NCI-H460 (cell line): ENCODE data around the gene CPB2. TPM values are rescaled to one million over a fixed set of nuclear protein-coding genes. Genes with fewer than 3 reads are reported as not detected.

Experiments
- DNase-seq: peaks from one replicate; pipeline ENCODE4 v3.0.0-alpha.2; 2016; ENCODE audit warnings: low read depth; ENCODE audit errors: extremely low read depth
- total RNA-seq: library from RNA; depleted of rRNA; stranded (reverse); fragments of >200 nt; shearing (Covaris generic); gene quantifications from 2 replicates; pipeline ENCODE4 v1.2.3, GENCODE V29; 2014

Gene CPB2
- total RNA-seq, 1 experiment from 2014 or later, result not detected

GRCh38 chr13:46127358-46128023 lies 22.7 kb upstream of the CPB2 start:
- no peak for DNase-seq

GRCh38 chr13:46126552-46127357 lies 21.9 kb upstream of the CPB2 start:
- DNase-seq, result peak; percentile 76

GRCh38 chr13:46126056-46126455 lies 21.2 kb upstream of the CPB2 start:
- no peak for DNase-seq

- DNase-seq, result no peak
Measured at GRCh38 chr13:46124967-46125933, 20.4 kb upstream of the CPB2 start.

- no peak for DNase-seq
Measured at GRCh38 chr13:46124531-46124966, 19.7 kb upstream of the CPB2 start.

GRCh38 chr13:46122304-46122703 lies 17.5 kb upstream of the CPB2 start:
- DNase-seq, result no peak

GRCh38 chr13:46121597-46122163 lies 16.8 kb upstream of the CPB2 start:
- DNase-seq, result no peak

- DNase-seq, result no peak
Measured at GRCh38 chr13:46121033-46121432, 16.2 kb upstream of the CPB2 start.

- no peak for DNase-seq
Measured at GRCh38 chr13:46119883-46120614, 15.2 kb upstream of the CPB2 start.

- no peak for DNase-seq
Measured at GRCh38 chr13:46116653-46117502, 12.0 kb upstream of the CPB2 start.

GRCh38 chr13:46114613-46115012 lies 9.8 kb upstream of the CPB2 start:
- no peak for DNase-seq

GRCh38 chr13:46113596-46113995 lies 8.8 kb upstream of the CPB2 start:
- no peak for DNase-seq

GRCh38 chr13:46111151-46111550 lies 6.3 kb upstream of the CPB2 start:
- DNase-seq, result no peak

- no peak for DNase-seq
Measured at GRCh38 chr13:46109451-46109850, 4.6 kb upstream of the CPB2 start.

- no peak for DNase-seq
Measured at GRCh38 chr13:46106839-46107371, 2.1 kb upstream of the CPB2 start.

GRCh38 chr13:46103037-46103436 lies 1.8 kb downstream of the CPB2 start:
- no peak for DNase-seq

- no peak for DNase-seq
Measured at GRCh38 chr13:46102255-46102605, 2.6 kb downstream of the CPB2 start.

- DNase-seq, result no peak
Measured at GRCh38 chr13:46101484-46102254, 3.2 kb downstream of the CPB2 start.
